ENCODE data around the gene USP8. TPM values are rescaled to one million over a fixed set of nuclear protein-coding genes. Genes with fewer than 3 reads are reported as not detected.

USP8 gene
- total and polyA plus RNA-seq, 2 of the 4 experiments (the other 2 are of a cell fraction): 25.4 to 52.2 TPM

- Histone ChIP-seq H2BK5ac (ENCODE audit: low read depth, low read length, poor library complexity, severe bottlenecking) (no peak overlapping the region), H4K91ac (ENCODE audit: insufficient read depth, low read depth, low read length) (no peak overlapping the region), H3K36me3 (ENCODE audit: control insufficient read depth, insufficient read depth, low read length) (peaks cover 20% of the 10 kb centered on the region), H3K9me3 (ENCODE audit: control insufficient read depth, insufficient read depth, low read length) (no peaks in the 10 kb centered on the region), H4K5ac (ENCODE audit: low read depth, low read length) (no peak overlapping the region), H3K4me1 (ENCODE audit: control insufficient read depth, insufficient read depth, low read length) (no peaks in the 10 kb centered on the region), H3K79me1 (ENCODE audit: low read depth in 1 of 2, low read length in 2 of 2) (peaks cover 0 to 9% of the 10 kb centered on the region in 2 experiments; a peak in 1 of 4 replicates), H3K18ac (ENCODE audit: low read depth, low read length) (no peak overlapping the region), H4K8ac (ENCODE audit: low read depth in 2 of 2, low read length in 2 of 2) (no peak overlapping the region), H2BK15ac (ENCODE audit: low read depth, low read length) (no peak overlapping the region), H3K9ac (ENCODE audit: low read depth, low read length) (no peak overlapping the region), H3K14ac (replicated peaks; ENCODE audit: low read depth, low read length) (no peak overlapping the region), H2BK20ac (ENCODE audit: low read depth, low read length) (no peak overlapping the region), H2AK5ac (ENCODE audit: low read depth, low read length) (no peak overlapping the region), H3K23ac (ENCODE audit: low read depth, low read length) (no peak overlapping the region), H3K56ac (ENCODE audit: extremely low read depth, insufficient read depth, low read length) (no peak overlapping the region), H4K20me1 (ENCODE audit: insufficient read depth, low read length) (no peaks in the 10 kb centered on the region; the same call in 1 of the 2 replicates), H2BK120ac (ENCODE audit: low read depth, low read length) (no peak overlapping the region), H3K4me2 (ENCODE audit: low read depth, low read length) (no peak overlapping the region), H3K27me3 (ENCODE audit: control insufficient read depth, insufficient read depth, low read length) (no peaks in the 10 kb centered on the region), H3K27ac (ENCODE audit: insufficient read depth, low read length) (no peak overlapping the region), H3K4ac (ENCODE audit: low read depth, low read length) (no peak overlapping the region), H2AFZ (replicated peaks; ENCODE audit: low read length, poor library complexity) (no peak overlapping the region), H3K9me1 (ENCODE audit: insufficient read depth, low read length) (no peaks in the 10 kb centered on the region; the same call in 1 of the 2 replicates), H2AK9ac (replicated peaks; ENCODE audit: low read depth, low read length, poor library complexity) (no peak overlapping the region), H3K4me3 (ENCODE audit: insufficient read depth, low read depth, low read length) (no peak overlapping the region)
- TF ChIP-seq CEBPB (IDR thresholded peaks at IDR 0.05; ENCODE audit: low read depth, low read length) (no peak), MXI1 (IDR thresholded peaks at IDR 0.05; ENCODE audit: borderline replicate concordance, low read depth, low read length) (no peak), RCOR1 (IDR thresholded peaks at IDR 0.05; ENCODE audit: insufficient replicate concordance, low read length) (no peak), USF2 (IDR thresholded peaks at IDR 0.05; ENCODE audit: low read depth, low read length) (no peak), SMC3 (IDR thresholded peaks at IDR 0.05; ENCODE audit: low read depth, low read length) (no peak), CHD1 (IDR thresholded peaks at IDR 0.05; ENCODE audit: low read depth, low read length) (no peak), RFX5 (IDR thresholded peaks at IDR 0.05; ENCODE audit: low read depth, low read length) (no peak), CTCF (conservative IDR thresholded peaks at IDR 0.05; ENCODE audit: low read depth, low read length) (no peak), MAZ (IDR thresholded peaks at IDR 0.05; ENCODE audit: borderline replicate concordance, low read depth, low read length) (no peak), FOS (IDR thresholded peaks at IDR 0.05; ENCODE audit: low read depth, low read length) (no peak), POLR2A (IDR thresholded peaks at IDR 0.05; ENCODE audit: low read depth, low read length) (no peak), ELK1 (IDR thresholded peaks at IDR 0.05; ENCODE audit: borderline replicate concordance, low read depth, low read length) (no peak)
- no TSS peak for BruUV-seq (replicated peaks)
- POLR2A ChIA-PET (ENCODE audit: unreplicated experiment): no interaction called here
- CTCF ChIA-PET: interaction anchor here (0.6 kb wide), 1 partner anchor 906 kb away, joined by 4 read pairs; no protein-coding TSS in a partner anchor
- ATAC-seq (ENCODE audit: low read depth) (no peak), DNase-seq (peak; percentile 4)
- intact Hi-C loops (cut with micrococcal nuclease): no loop called here
- dilution Hi-C loops (cut with HindIII; ENCODE audit: low sequenced_read_pairs, unreplicated experiment): no loop called here
- in situ Hi-C loops (cut with MboI; ENCODE audit: low sequenced_read_pairs): no loop called here
- no CpG with 5 or more reads among the region's 4 CpGs for WGBS, 2 experiments (ENCODE audit: extremely low coverage in 2 of 2, insufficient read length in 1 of 2)
Measured at GRCh38 chr15:50562735-50563640, 138.8 kb downstream of the USP8 start.
